H1 (cell line): ENCODE results near the gene TEX54. TPM values are rescaled to one million over a fixed set of nuclear protein-coding genes. Genes with fewer than 3 reads are reported as not detected.
A peak's percentile ranks its signal among the peaks of the same experiment; 100 is the strongest.

Experiments used
- CTCF ChIA-PET: fragments of 300-600 bp; sonication (Branson Sonifier 250); formaldehyde crosslinking; loops from one replicate; lab custom pipeline; 2021; ENCODE audit not compliant: partially characterized antibody; lab: Charles Lee
- POLR2A ChIA-PET: fragments of 300-600 bp; sonication (Branson Sonifier 250); formaldehyde crosslinking; loops from one replicate; lab custom pipeline; 2021; ENCODE audit warnings: inconsistent platforms; ENCODE audit not compliant: partially characterized antibody; lab: Charles Lee
- DNase-seq, 2 experiments: peaks; one replicate each; pipeline versions ENCODE4 v3.0.0 to v3.0.0-alpha.2; 2010 to 2022; ENCODE audit warnings: low spot score in 2 of 2, low read depth in 1 of 2, mixed read lengths in 1 of 2
- FAIRE-seq: peaks from 2 replicates; lab custom pipeline; 2011; peaks lifted over from hg19 to GRCh38; lab: Jason Lieb, UNC
- H2AFZ ChIP-seq: 2 replicates; pipeline ENCODE4 v1.8.1; 2012; ENCODE audit warnings: low read length, inconsistent platforms
- H2AK5ac ChIP-seq: 2 replicates; pipeline ENCODE4 v1.6.1; 2013; ENCODE audit warnings: low read depth, low read length
- H2BK120ac ChIP-seq: replicated peaks from 2 replicates; pipeline ENCODE3; 2013; ENCODE audit warnings: low read depth, low read length, inconsistent platforms
- H2BK12ac ChIP-seq: 2 replicates; pipeline ENCODE4 v1.6.1; 2013; ENCODE audit warnings: low read depth, low read length
- H2BK15ac ChIP-seq: 2 replicates; pipeline ENCODE4 v1.6.1; 2013; ENCODE audit warnings: low read length
- H2BK20ac ChIP-seq: 2 replicates; pipeline ENCODE4 v1.6.1; 2013; ENCODE audit warnings: low read length
- H2BK5ac ChIP-seq: 2 replicates; pipeline ENCODE4 v1.6.1; 2013; ENCODE audit warnings: low read depth, low read length
- H3K14ac ChIP-seq: 2 replicates; pipeline ENCODE4 v1.6.1; 2013; ENCODE audit warnings: inconsistent platforms; ENCODE audit not compliant: insufficient read length
- H3K18ac ChIP-seq: 2 replicates; pipeline ENCODE4 v1.6.1; 2013; ENCODE audit warnings: low read length; ENCODE audit errors: extremely low read depth
- H3K23ac ChIP-seq: 2 replicates; pipeline ENCODE4 v1.6.1; 2013; ENCODE audit warnings: inconsistent platforms; ENCODE audit not compliant: insufficient read length
- H3K23me2 ChIP-seq: 2 replicates; pipeline ENCODE4 v1.6.1; 2013; ENCODE audit warnings: low read depth, low read length
- H3K27ac ChIP-seq: 2 replicates; pipeline ENCODE4 v1.6.1; 2011; ENCODE audit warnings: low read depth, low read length, inconsistent platforms
- H3K27me3 ChIP-seq, 4 experiments: replicated peaks in 1 of 4; 1 replicate in 1 of 4; 2 replicates in 3 of 4; pipeline versions ENCODE4 v1.6.1 to v1.8.1; 2011 to 2013; ENCODE audit warnings: low read length in 3 of 4, mild to moderate bottlenecking in 3 of 4, inconsistent platforms in 2 of 4, mixed read lengths in 2 of 4, moderate library complexity in 1 of 4; ENCODE audit not compliant: control insufficient read depth in 3 of 4, insufficient read depth in 3 of 4; ENCODE audit errors: extremely low read depth in 1 of 4
- H3K36me3 ChIP-seq, 4 experiments: 2 replicates each; pipeline versions ENCODE4 v1.6.1 to v1.8.1; 2011 to 2013; ENCODE audit warnings: mild to moderate bottlenecking in 4 of 4, low read length in 3 of 4, moderate library complexity in 2 of 4, control low read depth in 1 of 4, inconsistent platforms in 1 of 4; ENCODE audit not compliant: insufficient read depth in 4 of 4, control insufficient read depth in 2 of 4
- H3K4ac ChIP-seq: replicated peaks from 2 replicates; pipeline ENCODE3; 2013; ENCODE audit warnings: low read length, low read depth, mixed read lengths, inconsistent platforms; ENCODE audit not compliant: insufficient read length
- H3K4me1 ChIP-seq, 4 experiments: replicated peaks in 1 of 4; 1 replicate in 1 of 4; 2 replicates in 3 of 4; pipeline versions ENCODE4 v1.6.1 to v1.8.1; 2011 to 2013; ENCODE audit warnings: low read length in 3 of 4, inconsistent platforms in 2 of 4, mixed read lengths in 1 of 4; ENCODE audit not compliant: insufficient read depth in 4 of 4, control insufficient read depth in 3 of 4
- H3K4me2 ChIP-seq, 2 experiments: 2 replicates each; pipeline versions ENCODE4 v1.6.1 to v1.8.1; 2011 to 2013; ENCODE audit warnings: low read depth in 2 of 2, low read length in 2 of 2, control low read depth in 1 of 2, inconsistent platforms in 1 of 2, mild to moderate bottlenecking in 1 of 2; ENCODE audit not compliant: insufficient read depth in 1 of 2
- H3K4me3 ChIP-seq, 4 experiments: fragments of 200-600, 300-600 bp in 1 of 4; sonication (generic), shearing (Covaris generic), sonication (Bioruptor Twin) in 1 of 4; 2 replicates each; pipeline versions ENCODE4 v1.5.1 to v1.8.1; 2011 to 2016; ENCODE audit warnings: low read length in 4 of 4, low read depth in 3 of 4, control low read depth in 2 of 4, inconsistent platforms in 2 of 4, mild to moderate bottlenecking in 2 of 4, mixed read lengths in 1 of 4, moderate library complexity in 1 of 4; ENCODE audit not compliant: insufficient read depth in 2 of 4; ENCODE audit errors: extremely low read depth in 1 of 4
- H3K56ac ChIP-seq: replicated peaks from 2 replicates; pipeline ENCODE3; 2013; ENCODE audit warnings: low read depth, mild to moderate bottlenecking, mixed read lengths, low read length, inconsistent platforms; ENCODE audit not compliant: insufficient read length
- H3K79me1 ChIP-seq: 2 replicates; pipeline ENCODE4 v1.6.1; 2013; ENCODE audit warnings: low read depth, low read length, control low read depth
- H3K79me2 ChIP-seq, 2 experiments: 2 replicates each; pipeline versions ENCODE4 v1.6.1 to v1.8.1; 2012 to 2013; ENCODE audit warnings: low read length in 2 of 2, mild to moderate bottlenecking in 2 of 2, inconsistent platforms in 1 of 2; ENCODE audit not compliant: insufficient read depth in 2 of 2, control insufficient read depth in 1 of 2
- H3K9ac ChIP-seq, 4 experiments: replicated peaks in 1 of 4; 1 replicate in 1 of 4; 2 replicates in 3 of 4; pipeline versions ENCODE4 v1.6.1 to v1.8.1; 2011 to 2013; ENCODE audit warnings: low read depth in 3 of 4, low read length in 3 of 4, control low read depth in 2 of 4, mild to moderate bottlenecking in 2 of 4, moderate library complexity in 2 of 4, inconsistent platforms in 1 of 4; ENCODE audit errors: extremely low read depth in 1 of 4
- H3K9me3 ChIP-seq, 2 experiments: 2 replicates each; pipeline versions ENCODE4 v1.6.1 to v1.8.1; 2012 to 2013; ENCODE audit warnings: mild to moderate bottlenecking in 2 of 2, moderate library complexity in 2 of 2, control low read depth in 1 of 2, inconsistent platforms in 1 of 2, low read depth in 1 of 2, low read length in 1 of 2, mixed read lengths in 1 of 2; ENCODE audit not compliant: insufficient read depth in 2 of 2
- H4K20me1 ChIP-seq, 2 experiments: replicated peaks in 1 of 2; 2 replicates each; pipeline versions ENCODE3 to v1.8.1; 2011 to 2013; ENCODE audit warnings: inconsistent platforms in 2 of 2, low read length in 2 of 2, mild to moderate bottlenecking in 1 of 2; ENCODE audit not compliant: insufficient read depth in 2 of 2, control insufficient read depth in 1 of 2
- H4K5ac ChIP-seq: 2 replicates; pipeline ENCODE4 v1.6.1; 2013; ENCODE audit warnings: low read length, low read depth, mixed read lengths, inconsistent platforms; ENCODE audit not compliant: insufficient read length
- H4K8ac ChIP-seq: 2 replicates; pipeline ENCODE4 v1.8.0; 2013; ENCODE audit warnings: mild to moderate bottlenecking, moderate library complexity, low read length, inconsistent platforms; ENCODE audit not compliant: insufficient read depth; ENCODE audit errors: extremely low read depth
- H4K91ac ChIP-seq: replicated peaks from 2 replicates; pipeline ENCODE3; 2013; ENCODE audit warnings: low read length, mixed read lengths, inconsistent platforms; ENCODE audit not compliant: insufficient read length
- BACH1 ChIP-seq: IDR thresholded peaks from 2 replicates; pipeline ENCODE4 v1.6.1; 2012; ENCODE audit warnings: low read length, improper control_type of control experiment
- BCL11A ChIP-seq, 2 experiments: IDR thresholded peaks; one replicate each; pipeline ENCODE4 v1.6.1; 2011; ENCODE audit warnings: low read depth in 2 of 2, low read length in 2 of 2, mild to moderate bottlenecking in 2 of 2
- CREB1 ChIP-seq: IDR thresholded peaks from 2 replicates; pipeline ENCODE4 v1.6.1; 2012; ENCODE audit warnings: inconsistent platforms
- EGR1 ChIP-seq: IDR thresholded peaks from 2 replicates; pipeline ENCODE4 v1.6.1; 2011; ENCODE audit warnings: low read depth, low read length, borderline replicate concordance
- WGBS, 2 experiments: shearing (Covaris generic) in 1 of 2; methylation state at CpG; one replicate each; pipeline versions ENCODE4 v1.1.6 to v1.1.7; 2013 to 2015; ENCODE audit warnings: low lambda C conversion rate in 2 of 2, mixed read lengths in 2 of 2, inconsistent platforms in 1 of 2, low coverage in 1 of 2, missing lambda C conversion rate in 1 of 2; ENCODE audit not compliant: insufficient replicate concordance in 2 of 2, insufficient coverage in 1 of 2, insufficient read length in 1 of 2; ENCODE audit errors: extremely low coverage in 1 of 2, missing lambda C conversion rate in 1 of 2; 5-methylcytosine and 5-hydroxymethylcytosine counted together
- polyA plus RNA-seq, 7 experiments: library from polyadenylated mRNA; depleted of rRNA in 3 of 7; stranded (reverse) in 5 of 7; unstranded in 2 of 7; fragments of >200 nt in 5 of 7; fragments of 200-250 nt in 2 of 7; gene quantifications; 1 replicate in 5 of 7; 2 replicates in 1 of 7; 4 replicates in 1 of 7; pipeline versions ENCODE4 v1.2.1 to v1.2.3, GENCODE V29; 2011 to 2013; ENCODE audit warnings: missing spikeins in 2 of 7, mixed read lengths in 2 of 7
- total RNA-seq: library from RNA; stranded (reverse); fragmentation: NEBNext Ultra II Directional; extraction: Animal tissue kit (Norgen Biotek cat#: 25700); gene quantifications from 2 replicates; pipeline ENCODE4 v1.2.1, GENCODE V29; 2021

Gene TEX54
- total and polyA plus RNA-seq, 2 of the 8 experiments (the other 6 are each of a cell fraction or from before 2014, with no cell fraction given) = 1.2 TPM; not detected in 1

GRCh38 chr11:62880231-62880802 is 47.7 kb upstream of the TEX54 start:
- Histone ChIP-seq H3K9me3 (no peaks in the 10 kb centered on the region), H3K79me1 (peaks cover 4% of the 10 kb centered on the region; the same call in 1 of the 2 replicates), H4K20me1 (peaks cover 12 to 20% of the 10 kb centered on the region in 2 experiments), H2AK5ac (no peak overlapping the region; the same call in 1 of the 2 replicates), H3K4me2 (peak overlapping the region; percentile 59 to 85), H3K4me3 (peak overlapping the region; percentile 67 to 97 (median 88); a peak in 7 of 8 replicates), H3K23ac (no peak overlapping the region), H3K18ac (peak overlapping the region; percentile 29; the same call in 1 of the 2 replicates), H4K5ac (no peak overlapping the region), H2BK12ac (no peak overlapping the region; the same call in 1 of the 2 replicates), H3K36me3 (peaks cover 31 to 69% (median 44%) of the 10 kb centered on the region in 4 experiments), H2AFZ (no peak overlapping the region), H3K56ac (no peak overlapping the region), H3K9ac (peak overlapping the region in 3 of 4 experiments; percentile 51 to 100 (median 99); a peak in 5 of 7 replicates), H3K4ac (no peak overlapping the region), H3K27me3 (no peaks in the 10 kb centered on the region), H2BK5ac (peak overlapping the region; percentile 18), H4K8ac (no peak overlapping the region), H4K91ac (no peak overlapping the region), H3K79me2 (peaks cover 4 to 80% of the 10 kb centered on the region in 2 experiments), H3K4me1 (peaks cover 0 to 28% (median 12%) of the 10 kb centered on the region in 4 experiments; a peak in 5 of 7 replicates), H3K14ac (no peak overlapping the region), H2BK120ac (no peak overlapping the region), H3K23me2 (peaks cover 5% of the 10 kb centered on the region; the same call in 1 of the 2 replicates), H2BK20ac (no peak overlapping the region), H2BK15ac (no peak overlapping the region), H3K27ac (peak overlapping the region; percentile 98)
- no peak for TF ChIP-seq BACH1
- TF ChIP-seq EGR1 = peak; percentile 72; the same call in 1 of the 2 replicates
- TF ChIP-seq CREB1 = 0 out of 2 replicates have a peak, but pooled peaks have one; percentile 20
- no peak for TF ChIP-seq BCL11A (IDR thresholded peaks at IDR 0.05; ENCODE audit: low read depth in 2 of 2, low read length in 2 of 2)
- ChIA-PET CTCF (interaction anchor here (0.9 to 1.6 kb wide), 5 partner anchors 17 to 30 kb away, joined by 3 to 8 read pairs (median 4); no protein-coding TSS in a partner anchor), POLR2A (interaction anchor here (0.9 to 57.8 kb wide), 18 partner anchors 3 to 288 kb away, joined by 3 to 2104 read pairs (median 8); partner anchors contain the start of genes CHRM1, NXF1, SLC3A2 and STX5)
- FAIRE-seq (no peak), DNase-seq (no peak)
- 34% methylated on average over 16 of the region's 16 CpGs; no CpG with 5 or more reads in 1 of the 2 experiments for WGBS, 2 experiments
